SKM-1 treated with dmso at 0.1 percent for 144 hours (cell line): ENCODE results near the gene NEUROD2.

Source experiments
- DNase-seq: peaks from one replicate; lab custom pipeline; 2025; ENCODE audit not compliant: unreplicated experiment; lab: John Stamatoyannopoulos, UW

NEUROD2 gene

GRCh38 chr17:39618956-39619785 lies 11.5 kb upstream of the NEUROD2 start:
- no peak for DNase-seq

GRCh38 chr17:39618246-39618913 lies 10.7 kb upstream of the NEUROD2 start:
- DNase-seq, result no peak

- no peak for DNase-seq
Observed at GRCh38 chr17:39617446-39618245, 9.9 kb upstream of the NEUROD2 start.

- no peak for DNase-seq
Observed at GRCh38 chr17:39617100-39617445, 9.4 kb upstream of the NEUROD2 start.

GRCh38 chr17:39615434-39615833 lies 7.7 kb upstream of the NEUROD2 start:
- DNase-seq, result no peak

GRCh38 chr17:39614545-39615157 lies 6.9 kb upstream of the NEUROD2 start:
- DNase-seq, result no peak

GRCh38 chr17:39612935-39613464 lies 5.3 kb upstream of the NEUROD2 start:
- DNase-seq, result no peak

- no peak for DNase-seq
Observed at GRCh38 chr17:39612291-39612894, 4.7 kb upstream of the NEUROD2 start.

GRCh38 chr17:39611401-39612112 lies 3.8 kb upstream of the NEUROD2 start:
- DNase-seq, result no peak

GRCh38 chr17:39609416-39610025 lies 1.8 kb upstream of the NEUROD2 start:
- no peak for DNase-seq

GRCh38 chr17:39608142-39608981 lies 642 bp upstream of the NEUROD2 start:
- DNase-seq, result no peak

- DNase-seq, result no peak
Observed at GRCh38 chr17:39607057-39607850, 466 bp downstream of the NEUROD2 start.

- DNase-seq, result no peak
Observed at GRCh38 chr17:39606434-39607056, 1.2 kb downstream of the NEUROD2 start.

- no peak for DNase-seq
Observed at GRCh38 chr17:39605492-39606433, 2.0 kb downstream of the NEUROD2 start.

GRCh38 chr17:39604911-39605491 lies 2.7 kb downstream of the NEUROD2 start:
- no peak for DNase-seq
